HepG2 (cell line): ENCODE results near the gene PTPN14. TPM values are rescaled to one million over a fixed set of nuclear protein-coding genes. Genes with fewer than 3 reads are reported as not detected.

ENCODE experiments used
- ETV5 ChIP-seq: IDR thresholded peaks from 2 replicates; pipeline ENCODE4 v1.6.1; 2018; ENCODE audit warnings: missing biosample characterization, missing genetic modification reagents, inconsistent platforms, borderline replicate concordance
- HDAC2 ChIP-seq: sonication (generic); formaldehyde crosslinking; IDR thresholded peaks from 2 replicates; pipeline ENCODE4 v1.4.0; 2020; ENCODE audit warnings: missing genetic modification reagents
- KDM4B ChIP-seq: sonication (generic); formaldehyde crosslinking; IDR thresholded peaks from 2 replicates; pipeline ENCODE4 v1.4.0; 2020; ENCODE audit warnings: missing genetic modification reagents
- KLF15 ChIP-seq: sonication (generic); formaldehyde crosslinking; IDR thresholded peaks from 2 replicates; pipeline ENCODE4 v1.8.1; 2023; ENCODE audit warnings: borderline replicate concordance, mild to moderate bottlenecking, inconsistent platforms, missing genetic modification reagents, mixed read lengths
- KLF9 ChIP-seq: IDR thresholded peaks from 2 replicates; pipeline ENCODE4 v1.6.1; 2016; ENCODE audit warnings: low read depth
- MED1 ChIP-seq: sonication (generic); formaldehyde crosslinking; IDR thresholded peaks from 2 replicates; pipeline ENCODE4 v1.4.0; 2020; ENCODE audit warnings: missing genetic modification reagents
- NONO ChIP-seq, 2 experiments: fragments of 450-650 bp in 1 of 2; sonication (generic) in 1 of 2; formaldehyde crosslinking in 1 of 2; IDR thresholded peaks in 1 of 2; conservative IDR thresholded peaks in 1 of 2; 2 replicates each; pipeline versions ENCODE4 v1.6.1 to v1.8.0; 2017 to 2022; ENCODE audit warnings: mild to moderate bottlenecking in 1 of 2, missing genetic modification reagents in 1 of 2, moderate library complexity in 1 of 2
- PITX1 ChIP-seq: sonication (generic); formaldehyde crosslinking; IDR thresholded peaks from 2 replicates; pipeline ENCODE4 v1.5.1; 2020; ENCODE audit warnings: mild to moderate bottlenecking, missing genetic modification reagents
- SMAD3 ChIP-seq: sonication (generic); formaldehyde crosslinking; IDR thresholded peaks from 2 replicates; pipeline ENCODE4 v1.4.0; 2020; ENCODE audit warnings: missing genetic modification reagents
- SNAI1 ChIP-seq: sonication (generic); formaldehyde crosslinking; IDR thresholded peaks from 2 replicates; pipeline ENCODE4 v1.5.0; 2020; ENCODE audit warnings: mild to moderate bottlenecking, missing genetic modification reagents, borderline replicate concordance
- THAP11 ChIP-seq: IDR thresholded peaks from 2 replicates; pipeline ENCODE4 v1.6.1; 2016; ENCODE audit warnings: missing biosample characterization, missing genetic modification reagents
- ZNF562 ChIP-seq: sonication (generic); formaldehyde crosslinking; IDR thresholded peaks from 2 replicates; pipeline ENCODE4 v1.8.0; 2022; ENCODE audit warnings: missing genetic modification reagents, borderline replicate concordance
- ZNF678 ChIP-seq: sonication (generic); formaldehyde crosslinking; IDR thresholded peaks from 2 replicates; pipeline ENCODE4 v1.4.0; 2020; ENCODE audit warnings: mild to moderate bottlenecking, missing genetic modification reagents
- ZSCAN21 ChIP-seq: sonication (generic); formaldehyde crosslinking; IDR thresholded peaks from 2 replicates; pipeline ENCODE4 v1.8.0; 2022; ENCODE audit warnings: mild to moderate bottlenecking, missing genetic modification reagents, moderate library complexity, borderline replicate concordance
- polyA plus RNA-seq, 8 experiments: library from polyadenylated mRNA; depleted of rRNA in 3 of 8; stranded (reverse) in 7 of 8; unstranded in 1 of 8; fragments of >200 nt; fragmentation: Illumina TruSeq in 4 of 8; extraction: Trizol in 4 of 8; gene quantifications; 2 replicates each; pipeline versions ENCODE4 v1.2.1 to v1.2.3, GENCODE V29; 2011 to 2016; ENCODE audit warnings: low read depth in 4 of 8, missing spikeins in 1 of 8, mixed read lengths in 1 of 8; ENCODE audit not compliant: insufficient read depth in 1 of 8
- total RNA-seq, 5 experiments: library from RNA; depleted of rRNA; stranded (reverse); fragments of >200 nt; fragmentation: Illumina TruSeq; extraction: Trizol; gene quantifications; 2 replicates each; pipeline ENCODE4 v1.2.3, GENCODE V29; 2016; ENCODE audit warnings: low read depth in 1 of 5
- TF ChIP-seq, protein P1 (sequence below): sonication (generic); formaldehyde crosslinking; IDR thresholded peaks from 2 replicates; pipeline ENCODE4 v1.5.1; 2020; ENCODE audit warnings: missing genetic modification reagents, mild to moderate bottlenecking, borderline replicate concordance
- TF ChIP-seq, protein P2 (sequence below): sonication (generic); formaldehyde crosslinking; IDR thresholded peaks from 2 replicates; pipeline ENCODE4 v1.4.0; 2020; ENCODE audit warnings: missing genetic modification reagents
- TF ChIP-seq, protein P3 (sequence below): sonication (generic); formaldehyde crosslinking; IDR thresholded peaks from 2 replicates; pipeline ENCODE4 v1.9.0; 2021; ENCODE audit warnings: missing genetic modification reagents, mild to moderate bottlenecking, borderline replicate concordance
- TF ChIP-seq, protein P4 (sequence below): sonication (generic); formaldehyde crosslinking; IDR thresholded peaks from 2 replicates; pipeline ENCODE4 v1.4.0; 2020; ENCODE audit warnings: missing genetic modification reagents, mild to moderate bottlenecking, borderline replicate concordance
- TF ChIP-seq, protein P5 (sequence below): sonication (generic); formaldehyde crosslinking; IDR thresholded peaks from 2 replicates; pipeline ENCODE4 v1.5.0; 2020; ENCODE audit warnings: missing genetic modification reagents, mild to moderate bottlenecking, borderline replicate concordance

Gene PTPN14
- total and polyA plus RNA-seq, 2 of the 13 experiments (the other 11 are each of a cell fraction or from before 2014, with no cell fraction given), result 3.9 to 4.7 TPM

DNA sequence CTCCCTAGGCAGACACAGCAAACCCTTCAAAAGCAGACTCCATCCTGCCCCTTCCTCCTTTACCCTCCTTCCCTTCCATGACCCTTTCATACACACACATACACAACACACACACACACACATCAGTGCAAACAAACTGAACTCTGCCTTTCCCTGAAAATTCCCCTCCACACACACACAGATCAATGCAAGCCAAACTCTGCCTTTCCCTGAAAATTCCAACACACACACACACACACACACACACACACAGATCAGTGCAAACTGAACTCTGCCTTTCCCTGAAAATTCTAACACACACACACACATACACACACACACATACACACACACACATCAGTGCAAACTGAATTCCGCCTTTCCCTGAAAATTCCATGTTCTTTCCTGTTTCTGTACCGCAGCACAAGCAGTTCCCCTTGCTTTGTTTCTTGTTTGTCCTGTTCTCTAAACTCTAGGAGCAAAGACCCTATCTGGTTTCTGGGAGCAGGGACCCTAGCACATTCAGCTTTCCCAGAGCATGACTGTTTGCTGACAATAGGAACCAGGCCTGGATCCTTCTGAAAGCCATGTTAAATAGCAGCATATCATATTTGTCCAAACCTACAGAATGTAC is 91.0 kb downstream of the PTPN14 start (continued):
- no peak for TF ChIP-seq NONO (IDR thresholded peaks at IDR 0.05)
- peak; percentile 38; the same call in 1 of the 2 replicates for TF ChIP-seq NONO (CRISPR knock-in tag; conservative IDR thresholded peaks at IDR 0.05)
- TF ChIP-seq SNAI1 (CRISPR knock-in tag), result no peak
- 0 out of 2 replicates have a peak, but pooled peaks have one; percentile 21 for TF ChIP-seq HDAC2 (CRISPR knock-in tag)
- no peak for TF ChIP-seq ZNF562 (CRISPR knock-in tag)
- TF ChIP-seq, protein P1, sequence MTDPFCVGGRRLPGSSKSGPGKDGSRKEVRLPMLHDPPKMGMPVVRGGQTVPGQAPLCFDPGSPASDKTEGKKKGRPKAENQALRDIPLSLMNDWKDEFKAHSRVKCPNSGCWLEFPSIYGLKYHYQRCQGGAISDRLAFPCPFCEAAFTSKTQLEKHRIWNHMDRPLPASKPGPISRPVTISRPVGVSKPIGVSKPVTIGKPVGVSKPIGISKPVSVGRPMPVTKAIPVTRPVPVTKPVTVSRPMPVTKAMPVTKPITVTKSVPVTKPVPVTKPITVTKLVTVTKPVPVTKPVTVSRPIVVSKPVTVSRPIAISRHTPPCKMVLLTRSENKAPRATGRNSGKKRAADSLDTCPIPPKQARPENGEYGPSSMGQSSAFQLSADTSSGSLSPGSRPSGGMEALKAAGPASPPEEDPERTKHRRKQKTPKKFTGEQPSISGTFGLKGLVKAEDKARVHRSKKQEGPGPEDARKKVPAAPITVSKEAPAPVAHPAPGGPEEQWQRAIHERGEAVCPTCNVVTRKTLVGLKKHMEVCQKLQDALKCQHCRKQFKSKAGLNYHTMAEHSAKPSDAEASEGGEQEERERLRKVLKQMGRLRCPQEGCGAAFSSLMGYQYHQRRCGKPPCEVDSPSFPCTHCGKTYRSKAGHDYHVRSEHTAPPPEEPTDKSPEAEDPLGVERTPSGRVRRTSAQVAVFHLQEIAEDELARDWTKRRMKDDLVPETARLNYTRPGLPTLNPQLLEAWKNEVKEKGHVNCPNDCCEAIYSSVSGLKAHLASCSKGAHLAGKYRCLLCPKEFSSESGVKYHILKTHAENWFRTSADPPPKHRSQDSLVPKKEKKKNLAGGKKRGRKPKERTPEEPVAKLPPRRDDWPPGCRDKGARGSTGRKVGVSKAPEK, result peak; percentile 94; the same call in 1 of the 2 replicates
- TF ChIP-seq, protein P2, sequence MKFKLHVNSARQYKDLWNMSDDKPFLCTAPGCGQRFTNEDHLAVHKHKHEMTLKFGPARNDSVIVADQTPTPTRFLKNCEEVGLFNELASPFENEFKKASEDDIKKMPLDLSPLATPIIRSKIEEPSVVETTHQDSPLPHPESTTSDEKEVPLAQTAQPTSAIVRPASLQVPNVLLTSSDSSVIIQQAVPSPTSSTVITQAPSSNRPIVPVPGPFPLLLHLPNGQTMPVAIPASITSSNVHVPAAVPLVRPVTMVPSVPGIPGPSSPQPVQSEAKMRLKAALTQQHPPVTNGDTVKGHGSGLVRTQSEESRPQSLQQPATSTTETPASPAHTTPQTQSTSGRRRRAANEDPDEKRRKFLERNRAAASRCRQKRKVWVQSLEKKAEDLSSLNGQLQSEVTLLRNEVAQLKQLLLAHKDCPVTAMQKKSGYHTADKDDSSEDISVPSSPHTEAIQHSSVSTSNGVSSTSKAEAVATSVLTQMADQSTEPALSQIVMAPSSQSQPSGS, result no peak
- TF ChIP-seq KLF15, result no peak
- TF ChIP-seq THAP11, result no peak
- TF ChIP-seq ZNF678 (CRISPR knock-in tag), result no peak
- TF ChIP-seq, protein P3, sequence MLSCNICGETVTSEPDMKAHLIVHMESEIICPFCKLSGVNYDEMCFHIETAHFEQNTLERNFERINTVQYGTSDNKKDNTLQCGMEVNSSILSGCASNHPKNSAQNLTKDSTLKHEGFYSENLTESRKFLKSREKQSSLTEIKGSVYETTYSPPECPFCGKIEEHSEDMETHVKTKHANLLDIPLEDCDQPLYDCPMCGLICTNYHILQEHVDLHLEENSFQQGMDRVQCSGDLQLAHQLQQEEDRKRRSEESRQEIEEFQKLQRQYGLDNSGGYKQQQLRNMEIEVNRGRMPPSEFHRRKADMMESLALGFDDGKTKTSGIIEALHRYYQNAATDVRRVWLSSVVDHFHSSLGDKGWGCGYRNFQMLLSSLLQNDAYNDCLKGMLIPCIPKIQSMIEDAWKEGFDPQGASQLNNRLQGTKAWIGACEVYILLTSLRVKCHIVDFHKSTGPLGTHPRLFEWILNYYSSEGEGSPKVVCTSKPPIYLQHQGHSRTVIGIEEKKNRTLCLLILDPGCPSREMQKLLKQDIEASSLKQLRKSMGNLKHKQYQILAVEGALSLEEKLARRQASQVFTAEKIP, result no peak
- TF ChIP-seq KDM4B (CRISPR knock-in tag), result no peak
- no peak for TF ChIP-seq KLF9 (CRISPR knock-in tag)
- TF ChIP-seq SMAD3 (CRISPR knock-in tag), result no peak
- peak; percentile 72; the same call in 1 of the 2 replicates for TF ChIP-seq PITX1 (CRISPR knock-in tag)
- no peak for TF ChIP-seq ZSCAN21 (CRISPR knock-in tag)
- TF ChIP-seq ETV5 (CRISPR knock-in tag), result no peak
- TF ChIP-seq, protein P4, sequence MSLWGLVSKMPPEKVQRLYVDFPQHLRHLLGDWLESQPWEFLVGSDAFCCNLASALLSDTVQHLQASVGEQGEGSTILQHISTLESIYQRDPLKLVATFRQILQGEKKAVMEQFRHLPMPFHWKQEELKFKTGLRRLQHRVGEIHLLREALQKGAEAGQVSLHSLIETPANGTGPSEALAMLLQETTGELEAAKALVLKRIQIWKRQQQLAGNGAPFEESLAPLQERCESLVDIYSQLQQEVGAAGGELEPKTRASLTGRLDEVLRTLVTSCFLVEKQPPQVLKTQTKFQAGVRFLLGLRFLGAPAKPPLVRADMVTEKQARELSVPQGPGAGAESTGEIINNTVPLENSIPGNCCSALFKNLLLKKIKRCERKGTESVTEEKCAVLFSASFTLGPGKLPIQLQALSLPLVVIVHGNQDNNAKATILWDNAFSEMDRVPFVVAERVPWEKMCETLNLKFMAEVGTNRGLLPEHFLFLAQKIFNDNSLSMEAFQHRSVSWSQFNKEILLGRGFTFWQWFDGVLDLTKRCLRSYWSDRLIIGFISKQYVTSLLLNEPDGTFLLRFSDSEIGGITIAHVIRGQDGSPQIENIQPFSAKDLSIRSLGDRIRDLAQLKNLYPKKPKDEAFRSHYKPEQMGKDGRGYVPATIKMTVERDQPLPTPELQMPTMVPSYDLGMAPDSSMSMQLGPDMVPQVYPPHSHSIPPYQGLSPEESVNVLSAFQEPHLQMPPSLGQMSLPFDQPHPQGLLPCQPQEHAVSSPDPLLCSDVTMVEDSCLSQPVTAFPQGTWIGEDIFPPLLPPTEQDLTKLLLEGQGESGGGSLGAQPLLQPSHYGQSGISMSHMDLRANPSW, result 0 out of 2 replicates have a peak, but pooled peaks have one; percentile 51
- TF ChIP-seq MED1 (CRISPR knock-in tag), result peak; percentile 26; the same call in 1 of the 2 replicates
- TF ChIP-seq, protein P5, sequence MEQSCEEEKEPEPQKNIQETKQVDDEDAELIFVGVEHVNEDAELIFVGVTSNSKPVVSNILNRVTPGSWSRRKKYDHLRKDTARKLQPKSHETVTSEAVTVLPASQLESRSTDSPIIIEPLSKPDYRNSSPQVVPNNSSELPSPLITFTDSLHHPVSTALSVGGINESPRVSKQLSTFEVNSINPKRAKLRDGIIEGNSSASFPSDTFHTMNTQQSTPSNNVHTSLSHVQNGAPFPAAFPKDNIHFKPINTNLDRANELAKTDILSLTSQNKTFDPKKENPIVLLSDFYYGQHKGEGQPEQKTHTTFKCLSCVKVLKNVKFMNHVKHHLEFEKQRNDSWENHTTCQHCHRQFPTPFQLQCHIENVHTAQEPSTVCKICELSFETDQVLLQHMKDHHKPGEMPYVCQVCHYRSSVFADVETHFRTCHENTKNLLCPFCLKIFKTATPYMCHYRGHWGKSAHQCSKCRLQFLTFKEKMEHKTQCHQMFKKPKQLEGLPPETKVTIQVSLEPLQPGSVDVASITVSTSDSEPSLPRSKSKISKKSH (CRISPR knock-in tag), result no peak
